AG04449 (cell line): ENCODE data around the gene CD9.
A peak's percentile ranks its signal among the peaks of the same experiment; 100 is the strongest.
"Not testable (repeated sequence)": the region's sequence is repeated elsewhere in the genome, so short reads cannot be mapped to it uniquely, and the experiment has no call there.

Experiments used
- CTCF ChIA-PET: fragments of 350-600 bp; formaldehyde crosslinking; extraction: SDS; loops from one replicate; lab custom pipeline; 2021; ENCODE audit warnings: antibody characterized with exemption; lab: Yijun Ruan, JAX
- POLR2A ChIA-PET: fragments of 400-600, 350-600 bp; formaldehyde crosslinking; extraction: SDS; loops from one replicate; lab custom pipeline; 2020; ENCODE audit warnings: antibody characterized with exemption, inconsistent platforms; lab: Yijun Ruan, JAX
- DNase-seq: peaks from one replicate; pipeline ENCODE4 v3.0.0-alpha.2; 2010; ENCODE audit warnings: low read depth, low spot score
- H3K4me3 ChIP-seq: 2 replicates; pipeline ENCODE4 v1.5.1; 2011; ENCODE audit warnings: low read depth, mild to moderate bottlenecking, control low read depth, low read length
- TF ChIP-seq, protein P1 (sequence below): IDR thresholded peaks from one replicate; pipeline ENCODE4 v1.5.1; 2011; ENCODE audit warnings: mild to moderate bottlenecking, moderate library complexity, low read length, control low read depth, inconsistent platforms; ENCODE audit not compliant: insufficient read depth; ENCODE audit errors: missing control alignments

Gene CD9

DNA sequence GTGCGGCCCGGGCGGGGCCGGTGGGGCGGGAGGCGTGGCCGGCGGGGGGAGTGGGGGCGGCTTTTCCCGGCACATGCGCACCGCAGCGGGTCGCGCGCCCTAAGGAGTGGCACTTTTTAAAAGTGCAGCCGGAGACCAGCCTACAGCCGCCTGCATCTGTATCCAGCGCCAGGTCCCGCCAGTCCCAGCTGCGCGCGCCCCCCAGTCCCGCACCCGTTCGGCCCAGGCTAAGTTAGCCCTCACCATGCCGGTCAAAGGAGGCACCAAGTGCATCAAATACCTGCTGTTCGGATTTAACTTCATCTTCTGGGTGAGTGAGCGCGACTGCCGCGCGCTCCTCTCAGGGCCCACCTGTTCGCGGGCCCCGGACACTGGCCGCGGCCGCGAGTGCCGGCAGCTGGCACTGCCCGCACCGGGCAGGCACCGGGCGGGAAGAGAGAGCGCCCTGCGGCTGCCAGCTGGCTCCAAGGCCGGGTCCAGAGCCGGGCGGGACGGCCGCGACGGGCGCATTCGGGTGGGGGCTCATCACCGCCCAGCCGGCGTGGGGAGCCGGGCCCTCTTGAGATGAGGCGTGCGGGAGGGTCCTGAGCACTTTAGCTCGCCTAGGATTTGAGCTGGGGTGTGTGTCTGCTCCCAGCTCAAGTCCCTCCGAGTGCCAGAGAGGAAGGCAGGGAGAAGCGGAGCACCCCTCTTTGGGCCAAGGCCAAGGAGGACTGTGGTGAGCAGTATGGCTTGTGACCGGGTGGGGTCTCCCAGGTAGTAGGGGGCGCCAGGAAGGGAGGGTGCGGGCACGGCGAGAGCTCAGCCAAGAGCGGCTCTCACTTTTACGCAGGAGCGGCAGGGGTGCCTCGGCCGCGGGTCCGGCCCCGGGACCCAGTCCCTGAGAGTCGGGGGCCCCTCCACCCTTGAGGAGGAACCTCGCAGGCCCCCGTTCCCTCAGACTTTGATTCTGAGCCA is at the start of gene CD9:
TSS of gene CD9 (plus strand) at position 145 of the 957 bp plus-strand sequence. CDS start at position 245, 100 bp downstream.
- peak within 1 kb of the TSS; percentile 47 for H3K4me3 ChIP-seq
- POLR2A ChIA-PET, result interaction anchor here (0.6 kb wide), 1 partner anchor 964 kb away, joined by 3 read pairs; no protein-coding TSS in a partner anchor
- CTCF ChIA-PET, result interaction anchor here (0.9 to 14.1 kb wide), 8 partner anchors 8 to 145 kb away, joined by 3 to 269 read pairs (median 4); no protein-coding TSS in a partner anchor
- TF ChIP-seq, protein P1, sequence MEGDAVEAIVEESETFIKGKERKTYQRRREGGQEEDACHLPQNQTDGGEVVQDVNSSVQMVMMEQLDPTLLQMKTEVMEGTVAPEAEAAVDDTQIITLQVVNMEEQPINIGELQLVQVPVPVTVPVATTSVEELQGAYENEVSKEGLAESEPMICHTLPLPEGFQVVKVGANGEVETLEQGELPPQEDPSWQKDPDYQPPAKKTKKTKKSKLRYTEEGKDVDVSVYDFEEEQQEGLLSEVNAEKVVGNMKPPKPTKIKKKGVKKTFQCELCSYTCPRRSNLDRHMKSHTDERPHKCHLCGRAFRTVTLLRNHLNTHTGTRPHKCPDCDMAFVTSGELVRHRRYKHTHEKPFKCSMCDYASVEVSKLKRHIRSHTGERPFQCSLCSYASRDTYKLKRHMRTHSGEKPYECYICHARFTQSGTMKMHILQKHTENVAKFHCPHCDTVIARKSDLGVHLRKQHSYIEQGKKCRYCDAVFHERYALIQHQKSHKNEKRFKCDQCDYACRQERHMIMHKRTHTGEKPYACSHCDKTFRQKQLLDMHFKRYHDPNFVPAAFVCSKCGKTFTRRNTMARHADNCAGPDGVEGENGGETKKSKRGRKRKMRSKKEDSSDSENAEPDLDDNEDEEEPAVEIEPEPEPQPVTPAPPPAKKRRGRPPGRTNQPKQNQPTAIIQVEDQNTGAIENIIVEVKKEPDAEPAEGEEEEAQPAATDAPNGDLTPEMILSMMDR, result no peak
- no peak for DNase-seq

DNA sequence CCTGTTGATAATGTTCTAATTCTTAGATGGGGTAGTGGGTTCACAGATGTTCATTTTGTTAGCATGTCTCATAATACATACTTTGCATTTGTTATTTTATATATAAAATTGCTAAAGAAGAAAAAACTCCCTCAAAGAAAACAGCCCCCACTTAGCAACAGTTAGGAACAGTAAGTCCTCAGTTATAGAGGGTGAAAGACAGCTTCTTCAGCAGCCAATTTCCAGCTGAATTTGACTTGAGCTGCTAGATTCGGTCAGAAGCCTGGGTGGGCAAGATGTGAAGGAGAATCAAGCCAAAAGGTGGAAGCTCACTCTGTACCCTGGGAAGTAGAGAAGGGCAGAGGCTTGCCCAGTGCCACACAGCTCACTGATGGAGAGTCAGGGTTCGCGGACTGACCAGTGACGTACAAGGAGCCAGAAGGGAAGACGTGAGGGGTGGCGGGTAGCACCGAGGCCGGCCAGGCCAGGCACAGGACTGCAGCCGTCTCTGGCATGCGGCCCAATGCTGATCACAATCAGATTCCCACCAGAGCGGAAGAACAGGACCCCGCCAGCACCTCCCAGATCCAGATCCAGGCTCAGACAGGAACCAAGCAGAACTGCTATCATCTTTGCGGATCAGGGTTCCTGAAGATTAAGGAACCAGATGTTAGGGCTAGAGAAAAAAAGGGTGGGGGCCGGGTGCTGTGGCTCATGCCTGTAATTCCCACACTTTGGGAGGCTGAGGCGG is 45.3 kb upstream of the CD9 start:
- ChIA-PET CTCF (interaction anchor here (1.1 kb wide), 1 partner anchor 85 kb away, joined by 3 read pairs; no protein-coding TSS in a partner anchor), POLR2A (no interaction called here)
- no peak for DNase-seq

DNA sequence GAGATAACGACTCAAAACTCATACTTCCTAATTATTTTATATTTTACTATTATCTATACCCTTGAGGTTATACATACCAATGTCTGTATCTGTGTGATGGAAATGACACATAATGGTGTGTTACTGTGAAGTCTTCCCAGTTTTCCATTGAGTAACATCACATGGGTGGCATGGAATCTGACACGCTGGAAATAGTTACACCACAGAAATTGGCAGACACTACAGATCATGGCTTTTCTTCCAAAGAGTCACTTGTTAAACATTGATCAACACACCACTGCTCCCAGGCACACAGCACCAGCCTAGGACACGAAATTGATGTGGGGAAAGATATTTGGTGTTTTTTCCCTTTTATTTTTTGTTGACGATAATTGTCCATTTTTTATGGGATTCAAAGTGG is 42.7 kb upstream of the CD9 start:
- no peak for DNase-seq
- POLR2A ChIA-PET, result no interaction called here
- CTCF ChIA-PET, result no interaction called here
- H3K4me3 ChIP-seq, result no peak overlapping the region
- TF ChIP-seq, protein P1, result no peak

More for the DNA sequence above, 45.3 kb upstream of the CD9 start:
- H3K4me3 ChIP-seq, result no peak overlapping the region
- TF ChIP-seq, protein P1, result no peak

GRCh38 chr12:6158255-6158654 is 41.9 kb upstream of the CD9 start:
- CTCF ChIA-PET, result no interaction called here
- no peak overlapping the region for H3K4me3 ChIP-seq
- no peak for DNase-seq
- TF ChIP-seq, protein P1, result no peak
- POLR2A ChIA-PET, result no interaction called here

- POLR2A ChIA-PET, result no interaction called here
- DNase-seq, result no peak
- CTCF ChIA-PET, result no interaction called here
- H3K4me3 ChIP-seq, result no peak overlapping the region
- TF ChIP-seq, protein P1, result no peak
These were observed 41.5 kb upstream of the CD9 start for GRCh38 chr12:6158749-6159148.

DNA sequence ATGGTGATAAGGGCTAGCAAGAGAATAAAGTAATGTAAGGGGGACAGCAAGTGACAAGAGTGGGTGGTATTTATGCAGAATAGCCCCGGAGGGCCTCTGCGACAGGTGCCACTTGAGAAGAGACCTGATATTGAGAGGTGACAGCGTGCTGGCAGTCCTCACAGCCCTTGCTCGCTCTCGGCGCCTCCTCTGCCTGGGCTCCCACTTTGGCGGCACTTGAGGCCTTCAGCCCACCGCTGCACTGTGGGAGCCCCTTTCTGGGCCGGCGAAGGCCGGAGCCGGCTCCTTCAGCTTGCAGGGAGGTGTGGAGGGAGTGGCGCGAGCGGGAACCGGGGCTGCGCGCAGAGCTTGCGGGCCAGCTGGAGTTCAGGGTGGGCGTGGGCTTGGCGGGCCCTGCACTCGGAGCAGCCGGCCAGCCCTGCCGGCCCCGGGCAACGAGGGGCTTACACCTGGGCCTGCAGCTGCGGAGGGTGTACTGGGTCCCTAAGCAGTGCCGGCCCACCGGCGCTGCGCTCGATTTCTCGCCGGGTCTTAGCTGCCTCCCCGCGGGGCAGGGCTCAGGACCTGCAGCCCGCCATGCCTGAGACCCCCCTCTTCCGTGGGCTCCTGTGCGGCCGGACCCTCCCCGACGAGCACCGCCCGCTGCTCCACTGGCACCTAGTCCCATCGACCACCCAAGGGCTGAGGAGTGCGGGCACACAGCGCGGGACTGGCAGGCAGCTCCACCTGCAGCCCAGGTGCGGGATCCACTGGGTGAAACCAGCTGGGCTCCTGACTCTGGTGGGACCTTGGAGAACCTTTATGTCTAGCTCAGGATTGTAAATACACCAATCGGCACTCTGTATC is 40.8 kb upstream of the CD9 start:
- DNase-seq, POLR2A ChIA-PET, H3K4me3 ChIP-seq, CTCF ChIA-PET: not testable (repeated sequence)

- CTCF ChIA-PET, H3K4me3 ChIP-seq, DNase-seq, POLR2A ChIA-PET: not testable (repeated sequence)
These were observed 40.1 kb upstream of the CD9 start for GRCh38 chr12:6160049-6160649.
